ENCODE data around the gene NDE1.

NDE1 gene

GRCh38 chr16:15741207-15741871, 91.3 kb downstream of the NDE1 start:
- DNase-seq, result no peak

- DNase-seq, result no peak
These were observed 92.7 kb downstream of the NDE1 start for GRCh38 chr16:15742716-15743115.

- no peak for DNase-seq
These were observed 93.6 kb downstream of the NDE1 start for GRCh38 chr16:15743657-15744056.

- no peak for DNase-seq
These were observed 96.3 kb downstream of the NDE1 start for GRCh38 chr16:15746332-15746731.

GRCh38 chr16:15747937-15748336, 97.9 kb downstream of the NDE1 start:
- no peak for DNase-seq

GRCh38 chr16:15748654-15749053, 98.6 kb downstream of the NDE1 start:
- no peak for DNase-seq

- DNase-seq, result no peak
These were observed 99.3 kb downstream of the NDE1 start for GRCh38 chr16:15749371-15749770.

GRCh38 chr16:15749985-15750384, 99.9 kb downstream of the NDE1 start:
- no peak for DNase-seq

- DNase-seq, result no peak
These were observed 101.9 kb downstream of the NDE1 start for GRCh38 chr16:15751940-15752339.

- DNase-seq, result no peak
These were observed 102.9 kb downstream of the NDE1 start for GRCh38 chr16:15752717-15753488.

GRCh38 chr16:15754821-15755534, 104.9 kb downstream of the NDE1 start:
- no peak for DNase-seq

- DNase-seq, result no peak
These were observed 107.0 kb downstream of the NDE1 start for GRCh38 chr16:15757077-15757386.

- DNase-seq, result no peak
These were observed 107.7 kb downstream of the NDE1 start for GRCh38 chr16:15757630-15758251.

GRCh38 chr16:15759070-15759469, 109.0 kb downstream of the NDE1 start:
- no peak for DNase-seq

- no peak for DNase-seq
These were observed 110.1 kb downstream of the NDE1 start for GRCh38 chr16:15760129-15760528.

- no peak for DNase-seq
These were observed 114.1 kb downstream of the NDE1 start for GRCh38 chr16:15764112-15764511.

GRCh38 chr16:15765116-15765515, 115.1 kb downstream of the NDE1 start:
- DNase-seq, result no peak

GRCh38 chr16:15765880-15766279, 115.8 kb downstream of the NDE1 start:
- DNase-seq, result peak; percentile 35

- no peak for DNase-seq
These were observed 116.9 kb downstream of the NDE1 start for GRCh38 chr16:15766918-15767317.

GRCh38 chr16:15768201-15768600, 118.2 kb downstream of the NDE1 start:
- no peak for DNase-seq

- no peak for DNase-seq
These were observed 119.2 kb downstream of the NDE1 start for GRCh38 chr16:15769239-15769638.

- DNase-seq, result no peak
These were observed 120.1 kb downstream of the NDE1 start for GRCh38 chr16:15770107-15770506.

- DNase-seq, result no peak
These were observed 120.5 kb downstream of the NDE1 start for GRCh38 chr16:15770512-15770911.

GRCh38 chr16:15771694-15772093, 121.6 kb downstream of the NDE1 start:
- no peak for DNase-seq

Measured in CD4-positive, alpha-beta T cell treated with Interleukin-15 for 1 hour (primary cell).